NB4 (cell line): Measurements from ENCODE around the gene RBPMS2.
"Not testable (repeated sequence)": the region's sequence is repeated elsewhere in the genome, so short reads cannot be mapped to it uniquely, and the experiment has no call there.

Source experiments
- DNase-seq: peaks from one replicate; pipeline ENCODE4 v3.0.0; 2010; ENCODE audit warnings: low read depth
- H3K4me3 ChIP-seq: one replicate; pipeline ENCODE4 v1.5.1; 2011; ENCODE audit warnings: mild to moderate bottlenecking, low read depth, low read length, moderate library complexity
- MAX ChIP-seq: IDR thresholded peaks from 2 replicates; pipeline ENCODE4 v1.6.1; 2011; ENCODE audit warnings: low read depth, low read length
- MYC ChIP-seq: IDR thresholded peaks from 2 replicates; pipeline ENCODE4 v1.6.1; 2011; ENCODE audit warnings: low read depth, low read length
- POLR2A ChIP-seq: IDR thresholded peaks from 2 replicates; pipeline ENCODE4 v1.6.1; 2011; ENCODE audit warnings: mild to moderate bottlenecking; ENCODE audit not compliant: insufficient read length; ENCODE audit errors: extremely low read depth
- TF ChIP-seq, protein P1 (sequence below): IDR thresholded peaks from one replicate; pipeline ENCODE4 v1.5.1; 2012; ENCODE audit warnings: low read depth, low read length

Gene RBPMS2

GRCh38 chr15:64775551-64776401 is at the start of gene RBPMS2:
RBPMS2 (minus strand) TSS chr15:64775589; CDS start chr15:64775319, 270 bp downstream.
- DNase-seq, result peak; percentile 15

DNA sequence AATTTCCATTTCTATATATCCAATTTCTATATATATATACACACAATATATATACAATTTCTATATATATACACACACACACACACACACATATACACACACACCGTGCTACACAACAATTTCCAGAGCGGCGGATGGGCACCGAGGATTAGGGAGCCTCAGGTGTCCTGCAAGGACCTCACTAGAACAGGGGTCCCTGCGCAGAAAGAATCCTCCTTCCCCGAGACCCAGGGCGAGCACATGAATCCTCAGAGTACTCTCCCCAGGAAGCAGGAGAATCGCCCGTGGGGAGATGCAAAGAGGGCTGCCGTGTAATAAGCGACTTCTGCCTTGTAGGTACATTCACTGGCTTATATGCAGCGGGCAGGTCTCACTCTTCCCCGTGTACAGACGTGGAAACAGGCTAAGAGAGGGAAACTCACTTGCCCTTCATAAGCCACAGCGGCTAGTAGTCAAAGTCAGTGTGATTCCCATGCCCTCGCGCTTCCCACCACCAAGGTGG is 49.6 kb upstream of the RBPMS2 start:
- TF ChIP-seq POLR2A (no peak), MAX (no peak), MYC (no peak)
- TF ChIP-seq, protein P1, sequence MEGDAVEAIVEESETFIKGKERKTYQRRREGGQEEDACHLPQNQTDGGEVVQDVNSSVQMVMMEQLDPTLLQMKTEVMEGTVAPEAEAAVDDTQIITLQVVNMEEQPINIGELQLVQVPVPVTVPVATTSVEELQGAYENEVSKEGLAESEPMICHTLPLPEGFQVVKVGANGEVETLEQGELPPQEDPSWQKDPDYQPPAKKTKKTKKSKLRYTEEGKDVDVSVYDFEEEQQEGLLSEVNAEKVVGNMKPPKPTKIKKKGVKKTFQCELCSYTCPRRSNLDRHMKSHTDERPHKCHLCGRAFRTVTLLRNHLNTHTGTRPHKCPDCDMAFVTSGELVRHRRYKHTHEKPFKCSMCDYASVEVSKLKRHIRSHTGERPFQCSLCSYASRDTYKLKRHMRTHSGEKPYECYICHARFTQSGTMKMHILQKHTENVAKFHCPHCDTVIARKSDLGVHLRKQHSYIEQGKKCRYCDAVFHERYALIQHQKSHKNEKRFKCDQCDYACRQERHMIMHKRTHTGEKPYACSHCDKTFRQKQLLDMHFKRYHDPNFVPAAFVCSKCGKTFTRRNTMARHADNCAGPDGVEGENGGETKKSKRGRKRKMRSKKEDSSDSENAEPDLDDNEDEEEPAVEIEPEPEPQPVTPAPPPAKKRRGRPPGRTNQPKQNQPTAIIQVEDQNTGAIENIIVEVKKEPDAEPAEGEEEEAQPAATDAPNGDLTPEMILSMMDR, result no peak
- DNase-seq, result peak; percentile 35
- H3K4me3 ChIP-seq, result peak overlapping the region; percentile 85

More at GRCh38 chr15:64775551-64776401, at the start of gene RBPMS2:
- H3K4me3 ChIP-seq, result no peak within 1 kb of the TSS
- TF ChIP-seq POLR2A (no peak), MAX (no peak), MYC (no peak)
- TF ChIP-seq, protein P1, result no peak

GRCh38 chr15:64816452-64816851 is 41.1 kb upstream of the RBPMS2 start:
- no peak for DNase-seq
- H3K4me3 ChIP-seq, result no peak overlapping the region
- TF ChIP-seq, protein P1, result no peak
- TF ChIP-seq POLR2A (no peak), MAX (no peak), MYC (no peak)

- H3K4me3 ChIP-seq, DNase-seq: not testable (repeated sequence)
These were observed 39.6 kb upstream of the RBPMS2 start for GRCh38 chr15:64814965-64815364.

DNA sequence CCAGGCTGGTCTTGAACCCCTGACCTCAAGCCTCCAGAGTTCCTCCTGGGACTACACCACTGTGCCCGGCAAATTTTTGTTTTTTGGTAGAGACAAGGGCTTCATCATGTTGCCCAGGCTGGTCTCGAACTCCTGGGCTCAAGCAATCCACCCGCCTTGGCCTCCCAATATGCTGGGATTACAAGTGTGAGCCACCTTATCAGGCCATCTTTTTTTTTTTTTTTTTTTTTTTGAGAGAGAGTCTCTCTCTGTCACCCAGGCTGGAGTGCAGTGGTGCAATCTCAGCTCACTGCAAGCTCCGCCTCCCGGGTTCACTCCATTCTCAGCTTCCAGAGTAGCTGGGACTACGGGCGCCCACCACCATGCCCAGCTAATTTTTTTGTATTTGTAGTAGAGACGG is 38.9 kb upstream of the RBPMS2 start:
- not testable (repeated sequence) for DNase-seq

GRCh38 chr15:64813075-64813474 is 37.7 kb upstream of the RBPMS2 start:
- TF ChIP-seq, protein P1, result no peak
- TF ChIP-seq MAX (no peak), MYC (no peak), POLR2A (no peak)
- peak; percentile 72 for DNase-seq
- no peak overlapping the region for H3K4me3 ChIP-seq

More for the DNA sequence above, 38.9 kb upstream of the RBPMS2 start:
- H3K4me3 ChIP-seq, result not testable (repeated sequence)
